Keratinocyte (primary cell): ENCODE results near the gene CCDC88B.
A peak's percentile ranks its signal among the peaks of the same experiment; 100 is the strongest.

Experiments used
- CTCF ChIP-seq, 3 experiments: IDR thresholded peaks in 1 of 3; conservative IDR thresholded peaks in 1 of 3; optimal IDR thresholded peaks in 1 of 3; 2 replicates in 2 of 3; 3 replicates in 1 of 3; pipeline versions ENCODE3 to v1.5.1; 2011; ENCODE audit warnings: low read length in 3 of 3, mild to moderate bottlenecking in 3 of 3, moderate library complexity in 2 of 3, control low read depth in 1 of 3, inconsistent platforms in 1 of 3; ENCODE audit not compliant: insufficient read depth in 2 of 3; ENCODE audit errors: extremely low read depth in 1 of 3
- EZH2 ChIP-seq: IDR thresholded peaks from one replicate; pipeline ENCODE4 v1.6.1; 2012; ENCODE audit warnings: inconsistent platforms, mild to moderate bottlenecking, low read length, moderate library complexity

- no peak for TF ChIP-seq CTCF (optimal IDR thresholded peaks at IDR 0.05 in 1 of 3, IDR thresholded peaks at IDR 0.05 in 1 of 3, conservative IDR thresholded peaks at IDR 0.05 in 1 of 3; ENCODE audit: extremely low read depth in 1 of 3, insufficient read depth in 2 of 3, low read length in 3 of 3)
- peak; percentile 32 for TF ChIP-seq EZH2
Observed at GRCh38 chr11:64290352-64291261, 49.4 kb upstream of the CCDC88B start.
